PC-3 (cell line): ENCODE data around the gene IL16. TPM values are rescaled to one million over a fixed set of nuclear protein-coding genes. Genes with fewer than 3 reads are reported as not detected.

ENCODE experiments used
- ATAC-seq: fragments of 200-7000 bp; cut with Tn5 transposase; 2 replicates; pipeline ENCODE4 v1.9.1; 2020; ENCODE audit warnings: mild to moderate bottlenecking, moderate library complexity
- BruUV-seq: library from RNA; stranded (reverse); fragments of 400-500 nt; replicated peaks from 2 replicates; lab custom pipeline; 2021; lab: Mats Ljungman, UMichigan
- CTCF ChIA-PET: fragments of 300-600 bp; sonication (Branson Sonifier 250); formaldehyde crosslinking; loops from one replicate; lab custom pipeline; 2022; ENCODE audit warnings: antibody characterized with exemption; lab: Charles Lee
- POLR2A ChIA-PET: fragments of 300-600 bp; sonication (Branson Sonifier 250); formaldehyde crosslinking; loops from one replicate; lab custom pipeline; 2022; ENCODE audit warnings: antibody characterized with exemption; ENCODE audit not compliant: unreplicated experiment; lab: Charles Lee
- DNase-seq: peaks from one replicate; pipeline ENCODE4 v3.0.0-alpha.2; 2015
- H2AFZ ChIP-seq: fragments of 300-600 bp; sonication (generic); 2 replicates; pipeline ENCODE4 v1.6.0; 2016; ENCODE audit warnings: antibody characterized with exemption, low read length
- H3F3A ChIP-seq: fragments of 300-600 bp; sonication (generic); one replicate; pipeline ENCODE4 v1.6.0; 2017; ENCODE audit warnings: antibody characterized with exemption, low read length, control low read depth, mild to moderate bottlenecking; ENCODE audit not compliant: unreplicated experiment
- H3K27ac ChIP-seq: fragments of 300-600 bp; sonication (generic); 2 replicates; pipeline ENCODE4 v1.5.1; 2016; ENCODE audit warnings: mild to moderate bottlenecking, low read length
- H3K27me3 ChIP-seq: fragments of 300-600 bp; sonication (generic); 2 replicates; pipeline ENCODE4 v1.6.1; 2016; ENCODE audit warnings: low read length, mixed read lengths
- H3K36me3 ChIP-seq: fragments of 300-600 bp; sonication (generic); 2 replicates; pipeline ENCODE4 v1.6.1; 2016; ENCODE audit warnings: low read depth, mixed run types, low read length, mixed read lengths
- H3K4me1 ChIP-seq: fragments of 300-600 bp; sonication (generic); 2 replicates; pipeline ENCODE4 v1.5.1; 2016; ENCODE audit warnings: low read length; ENCODE audit not compliant: insufficient read depth
- H3K4me2 ChIP-seq: fragments of 300-600 bp; sonication (generic); 2 replicates; pipeline ENCODE4 v1.6.0; 2016; ENCODE audit warnings: low read length
- H3K4me3 ChIP-seq: fragments of 300-600 bp; sonication (generic); 2 replicates; pipeline ENCODE4 v1.5.1; 2016; ENCODE audit warnings: mild to moderate bottlenecking, low read length, mixed read lengths
- H3K79me2 ChIP-seq: fragments of 300-600 bp; sonication (generic); 2 replicates; pipeline ENCODE4 v1.6.1; 2017; ENCODE audit warnings: low read length, mixed read lengths
- H3K9ac ChIP-seq: fragments of 300-600 bp; sonication (generic); 2 replicates; pipeline ENCODE4 v1.6.0; 2016; ENCODE audit warnings: mild to moderate bottlenecking, low read length
- H3K9me2 ChIP-seq: fragments of 300-600 bp; sonication (generic); replicated peaks from 2 replicates; pipeline ENCODE4 v1.6.1; 2016; ENCODE audit warnings: mixed run types, low read length, mixed read lengths
- H3K9me3 ChIP-seq: fragments of 300-600 bp; sonication (generic); 2 replicates; pipeline ENCODE4 v1.6.1; 2016; ENCODE audit warnings: low read length, mixed read lengths
- H4K20me1 ChIP-seq: fragments of 300-600 bp; sonication (generic); 2 replicates; pipeline ENCODE4 v1.6.1; 2016; ENCODE audit warnings: low read length, mixed read lengths
- CTCF ChIP-seq: fragments of 300-600 bp; sonication (generic); conservative IDR thresholded peaks from 2 replicates; pipeline ENCODE4 v1.5.1; 2017; ENCODE audit warnings: antibody characterized with exemption, low read depth, mild to moderate bottlenecking, low read length
- EZH2 ChIP-seq: fragments of 300-600 bp; sonication (generic); IDR thresholded peaks from one replicate; pipeline ENCODE4 v1.6.1; 2017; ENCODE audit warnings: antibody characterized with exemption, mild to moderate bottlenecking, low read length; ENCODE audit not compliant: unreplicated experiment
- EZH2phosphoT487 ChIP-seq: fragments of 300-600 bp; sonication (generic); IDR thresholded peaks from 2 replicates; pipeline ENCODE4 v1.6.1; 2018; ENCODE audit warnings: mild to moderate bottlenecking, antibody characterized with exemption, low read length, borderline replicate concordance
- intact Hi-C: fragments of 100-400 bp; cut with micrococcal nuclease; formaldehyde crosslinking; loops from 2 replicates; pipeline ENCODE4 v1.9.0; 2023
- total RNA-seq: library from RNA; depleted of rRNA; stranded (reverse); fragments of >200 nt; gene quantifications from 2 replicates; pipeline ENCODE4 v1.2.3, GENCODE V29; 2014

Gene IL16
- total RNA-seq, 1 experiment from 2014 or later: 0.04 TPM

GRCh38 chr15:81317642-81318017, 121.0 kb downstream of the IL16 start:
- intact Hi-C loops: no loop called here
- no peak for DNase-seq
- Histone ChIP-seq H3K4me3 (no peak overlapping the region), H2AFZ (no peak overlapping the region), H3K36me3 (no peaks in the 10 kb centered on the region), H3K9ac (no peak overlapping the region), H4K20me1 (no peaks in the 10 kb centered on the region), H3F3A (no peaks in the 10 kb centered on the region), H3K79me2 (no peaks in the 10 kb centered on the region), H3K27me3 (no peaks in the 10 kb centered on the region), H3K4me2 (no peak overlapping the region), H3K4me1 (peaks cover 12% of the 10 kb centered on the region), H3K9me2 (no peaks in the 10 kb centered on the region), H3K9me3 (no peaks in the 10 kb centered on the region), H3K27ac (no peak overlapping the region)
- TF ChIP-seq CTCF (no peak), EZH2 (no peak), EZH2phosphoT487 (no peak)
- no TSS peak for BruUV-seq
- CTCF ChIA-PET: no interaction called here
- no peak for ATAC-seq
- POLR2A ChIA-PET: no interaction called here

- DNase-seq (no peak), ATAC-seq (no peak)
- no peak overlapping the region for H2AFZ ChIP-seq
- no peak overlapping the region for H3K4me3 ChIP-seq
- TF ChIP-seq EZH2phosphoT487 (no peak), EZH2 (no peak), CTCF (no peak)
- H3K4me2 ChIP-seq: no peak overlapping the region
- H3K9me2 ChIP-seq: no peaks in the 10 kb centered on the region
- BruUV-seq: no TSS peak
- H3K9me3 ChIP-seq: no peaks in the 10 kb centered on the region
- no peaks in the 10 kb centered on the region for H3K79me2 ChIP-seq
- H3K27me3 ChIP-seq: no peaks in the 10 kb centered on the region
- peaks cover 7% of the 10 kb centered on the region; the same call in 1 of the 2 replicates for H3K4me1 ChIP-seq
- no peaks in the 10 kb centered on the region for H4K20me1 ChIP-seq
- intact Hi-C loops: no loop called here
- no peaks in the 10 kb centered on the region for H3F3A ChIP-seq
- no peak overlapping the region for H3K27ac ChIP-seq
- POLR2A ChIA-PET: interaction anchor here (0.5 kb wide), 1 partner anchor 110 kb away, joined by 3 read pairs; no protein-coding TSS in a partner anchor
- H3K9ac ChIP-seq: no peak overlapping the region
- H3K36me3 ChIP-seq: no peaks in the 10 kb centered on the region
- CTCF ChIA-PET: no interaction called here
Observed at GRCh38 chr15:81321667-81322066, 125.0 kb downstream of the IL16 start.

- CTCF ChIA-PET: no interaction called here
- no TSS peak for BruUV-seq
- no peak for DNase-seq
- H3K36me3 ChIP-seq: no peaks in the 10 kb centered on the region
- H3K9me2 ChIP-seq: no peaks in the 10 kb centered on the region
- H3K27ac ChIP-seq: no peak overlapping the region
- intact Hi-C loops: no loop called here
- no peak overlapping the region for H2AFZ ChIP-seq
- peak overlapping the region; percentile 82; the same call in 1 of the 2 replicates for H3K4me3 ChIP-seq
- H3K4me2 ChIP-seq: peak overlapping the region; percentile 95
- POLR2A ChIA-PET: no interaction called here
- H3K4me1 ChIP-seq: peaks cover 7% of the 10 kb centered on the region; the same call in 1 of the 2 replicates
- no peak for ATAC-seq
- H3K79me2 ChIP-seq: no peaks in the 10 kb centered on the region
- no peak overlapping the region for H3K9ac ChIP-seq
- TF ChIP-seq EZH2 (no peak), EZH2phosphoT487 (no peak), CTCF (no peak)
- H3F3A ChIP-seq: no peaks in the 10 kb centered on the region
- no peaks in the 10 kb centered on the region for H4K20me1 ChIP-seq
- no peaks in the 10 kb centered on the region for H3K27me3 ChIP-seq
- no peaks in the 10 kb centered on the region for H3K9me3 ChIP-seq
Observed at GRCh38 chr15:81322676-81323253, 126.1 kb downstream of the IL16 start.
